MCF 10A (cell line): Measurements from ENCODE around the gene C9orf72. TPM values are rescaled to one million over a fixed set of nuclear protein-coding genes. Genes with fewer than 3 reads are reported as not detected.

ENCODE experiments used
- BruUV-seq: library from RNA; stranded (reverse); fragments of 400-500 nt; replicated peaks from 2 replicates; lab custom pipeline; 2021; lab: Mats Ljungman, UMichigan
- CTCF ChIA-PET: fragments of 300-600 bp; sonication (Branson Sonifier 250); formaldehyde crosslinking; extraction: SDS; loops from one replicate; lab custom pipeline; 2021; ENCODE audit warnings: antibody characterized with exemption, inconsistent platforms; lab: Yijun Ruan, JAX
- POLR2A ChIA-PET: fragments of 300-600, 350-650 bp; sonication (Branson Sonifier 250); formaldehyde crosslinking; extraction: SDS; loops from one replicate; lab custom pipeline; 2020; ENCODE audit warnings: antibody characterized with exemption, inconsistent platforms; lab: Yijun Ruan, JAX
- DNase-seq: peaks from one replicate; pipeline ENCODE4 v3.0.0-alpha.2; 2018; ENCODE audit not compliant: unreplicated experiment
- H3K27ac Mint-ChIP-seq: one replicate; pipeline ENCODE4 v1.8.0; 2022; ENCODE audit warnings: mild to moderate bottlenecking, low read depth, mixed read lengths; ENCODE audit not compliant: unreplicated experiment
- H3K27me3 Mint-ChIP-seq: one replicate; pipeline ENCODE4 v1.8.0; 2022; ENCODE audit warnings: mixed read lengths; ENCODE audit not compliant: insufficient read depth, unreplicated experiment
- H3K36me3 Mint-ChIP-seq: one replicate; pipeline ENCODE4 v1.8.0; 2022; ENCODE audit warnings: mild to moderate bottlenecking, moderate library complexity, mixed read lengths; ENCODE audit not compliant: insufficient read depth, unreplicated experiment
- H3K4me1 Mint-ChIP-seq: one replicate; pipeline ENCODE4 v1.8.0; 2022; ENCODE audit warnings: mixed read lengths; ENCODE audit not compliant: insufficient read depth, unreplicated experiment
- H3K4me3 Mint-ChIP-seq: one replicate; pipeline ENCODE4 v1.8.0; 2022; ENCODE audit warnings: mild to moderate bottlenecking, moderate library complexity, mixed read lengths; ENCODE audit not compliant: unreplicated experiment
- H3K9me3 Mint-ChIP-seq: one replicate; pipeline ENCODE4 v1.8.0; 2022; ENCODE audit warnings: mixed read lengths; ENCODE audit not compliant: unreplicated experiment
- intact Hi-C: fragments of 100-400 bp; cut with micrococcal nuclease; formaldehyde crosslinking; loops from 2 replicates; pipeline ENCODE4 v1.14.1; 2022
- total RNA-seq: library from RNA; stranded (reverse); gene quantifications from 2 replicates; pipeline ENCODE4 v1.2.3, GENCODE V29; 2022
- TF ChIP-seq, protein P1 (sequence below): fragments of 200-600 bp; IDR thresholded peaks from one replicate; pipeline ENCODE4 v1.8.0; 2022; ENCODE audit warnings: antibody characterized with exemption, mild to moderate bottlenecking; ENCODE audit not compliant: unreplicated experiment

The C9orf72 gene
- total RNA-seq, 1 experiment from 2014 or later, result 10.0 TPM

GRCh38 chr9:27528886-27529315 lies 44.4 kb downstream of the C9orf72 start:
- peak; percentile 57 for DNase-seq
- H3K9me3 Mint-ChIP-seq, result no peaks in the 10 kb centered on the region

DNA sequence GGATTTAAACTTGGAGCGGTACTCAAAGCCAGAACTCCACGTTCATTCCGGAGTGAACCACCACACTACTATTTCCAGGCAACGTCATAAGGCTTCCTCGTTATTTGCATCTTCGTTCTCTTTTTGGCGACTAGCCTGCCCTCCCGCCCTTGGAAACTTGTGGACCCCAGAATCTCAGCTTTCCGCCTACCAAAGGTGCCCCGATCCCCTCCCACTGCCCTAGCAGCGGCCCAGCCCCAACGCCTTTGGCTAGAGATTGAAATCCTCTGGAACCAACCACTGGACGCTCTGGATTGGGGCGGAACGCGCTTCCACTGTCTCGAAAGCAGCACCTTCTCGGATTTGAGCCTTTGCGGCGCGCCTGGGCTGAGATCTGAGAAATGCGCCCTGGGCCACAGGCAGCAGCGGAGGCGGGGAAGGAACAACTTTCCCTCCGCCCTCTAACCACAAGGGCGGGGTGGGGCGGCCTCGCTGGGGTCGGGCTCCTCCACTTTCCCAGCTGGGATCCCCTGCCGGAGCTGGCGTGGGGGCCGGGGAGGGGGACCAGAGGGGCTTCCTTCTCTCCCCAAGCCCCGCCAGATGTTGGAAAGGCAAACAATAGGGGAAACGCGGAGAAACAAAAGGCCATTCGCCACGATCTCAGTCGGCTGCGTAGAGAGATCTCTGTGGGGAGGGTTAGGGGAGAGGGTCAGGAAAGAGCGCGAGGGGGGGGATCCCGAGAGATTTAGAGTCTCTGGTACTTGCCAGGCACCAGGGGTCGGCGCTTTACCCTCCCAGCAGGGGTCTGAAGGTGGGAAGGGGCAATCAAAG lies 45.0 kb downstream of the C9orf72 start:
- CTCF ChIA-PET, result interaction anchor here (0.8 to 2.5 kb wide), 6 partner anchors 10 to 195 kb away, joined by 3 to 14 read pairs (median 4); no protein-coding TSS in a partner anchor
- TF ChIP-seq, protein P1, sequence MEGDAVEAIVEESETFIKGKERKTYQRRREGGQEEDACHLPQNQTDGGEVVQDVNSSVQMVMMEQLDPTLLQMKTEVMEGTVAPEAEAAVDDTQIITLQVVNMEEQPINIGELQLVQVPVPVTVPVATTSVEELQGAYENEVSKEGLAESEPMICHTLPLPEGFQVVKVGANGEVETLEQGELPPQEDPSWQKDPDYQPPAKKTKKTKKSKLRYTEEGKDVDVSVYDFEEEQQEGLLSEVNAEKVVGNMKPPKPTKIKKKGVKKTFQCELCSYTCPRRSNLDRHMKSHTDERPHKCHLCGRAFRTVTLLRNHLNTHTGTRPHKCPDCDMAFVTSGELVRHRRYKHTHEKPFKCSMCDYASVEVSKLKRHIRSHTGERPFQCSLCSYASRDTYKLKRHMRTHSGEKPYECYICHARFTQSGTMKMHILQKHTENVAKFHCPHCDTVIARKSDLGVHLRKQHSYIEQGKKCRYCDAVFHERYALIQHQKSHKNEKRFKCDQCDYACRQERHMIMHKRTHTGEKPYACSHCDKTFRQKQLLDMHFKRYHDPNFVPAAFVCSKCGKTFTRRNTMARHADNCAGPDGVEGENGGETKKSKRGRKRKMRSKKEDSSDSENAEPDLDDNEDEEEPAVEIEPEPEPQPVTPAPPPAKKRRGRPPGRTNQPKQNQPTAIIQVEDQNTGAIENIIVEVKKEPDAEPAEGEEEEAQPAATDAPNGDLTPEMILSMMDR, result no peak
- intact Hi-C loops, result loop anchor here (2.0 to 10.0 kb wide), 3 partner anchors 29 to 493 kb away; no protein-coding TSS in a partner anchor
- peak overlapping the region; percentile 87 for H3K27ac Mint-ChIP-seq
- peak; percentile 81 for DNase-seq
- BruUV-seq, result no TSS peak
- no peaks in the 10 kb centered on the region for H3K27me3 Mint-ChIP-seq
- H3K4me1 Mint-ChIP-seq, result peaks cover 17% of the 10 kb centered on the region
- H3K9me3 Mint-ChIP-seq, result no peaks in the 10 kb centered on the region
- POLR2A ChIA-PET, result interaction anchor here (0.7 to 4.2 kb wide), 16 partner anchors 9 to 223 kb away, joined by 3 to 29 read pairs (median 4); no protein-coding TSS in a partner anchor
- H3K4me3 Mint-ChIP-seq, result peak overlapping the region; percentile 94
- peaks cover 5% of the 10 kb centered on the region for H3K36me3 Mint-ChIP-seq

More at GRCh38 chr9:27528886-27529315, 44.4 kb downstream of the C9orf72 start:
- intact Hi-C loops, result loop anchor here (1.0 to 10.0 kb wide), 5 partner anchors 19 to 494 kb away; no protein-coding TSS in a partner anchor
- TF ChIP-seq, protein P1, result no peak
- ChIA-PET POLR2A (interaction anchor here (0.7 to 3.8 kb wide), 19 partner anchors 9 to 196 kb away, joined by 3 to 34 read pairs (median 6); no protein-coding TSS in a partner anchor), CTCF (interaction anchor here (0.5 to 2.6 kb wide), 25 partner anchors 9 to 268 kb away, joined by 3 to 69 read pairs (median 4); no protein-coding TSS in a partner anchor)
- Mint-ChIP-seq H3K4me3 (peak overlapping the region; percentile 94), H3K4me1 (peaks cover 17% of the 10 kb centered on the region), H3K27ac (peak overlapping the region; percentile 87), H3K27me3 (no peaks in the 10 kb centered on the region), H3K36me3 (peaks cover 5% of the 10 kb centered on the region)
- TSS peak; percentile 19 for BruUV-seq

DNA sequence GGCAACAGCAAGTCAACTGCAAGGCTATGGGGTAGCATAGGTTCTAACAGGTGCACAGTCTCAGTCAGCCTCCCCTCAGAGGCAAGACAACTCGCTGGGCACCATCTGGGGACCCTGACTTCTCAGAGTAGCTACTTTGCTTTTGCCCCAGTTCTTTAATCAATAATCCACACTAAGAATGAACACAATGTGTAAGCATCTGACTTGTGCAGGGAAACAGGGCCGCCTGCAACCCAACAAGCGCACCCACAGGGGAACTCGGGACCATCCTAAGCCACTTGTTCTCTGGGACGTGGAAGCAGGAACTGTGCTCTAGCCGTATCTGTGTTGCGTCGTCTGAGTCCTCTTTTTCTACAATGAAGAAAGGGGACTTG lies 45.6 kb downstream of the C9orf72 start:
- peaks cover 5% of the 10 kb centered on the region for H3K36me3 Mint-ChIP-seq
- TF ChIP-seq, protein P1, result no peak
- H3K27me3 Mint-ChIP-seq, result no peaks in the 10 kb centered on the region
- peak overlapping the region; percentile 94 for H3K4me3 Mint-ChIP-seq
- POLR2A ChIA-PET, result interaction anchor here (1.0 to 4.2 kb wide), 14 partner anchors 8 to 222 kb away, joined by 3 to 16 read pairs (median 4); no protein-coding TSS in a partner anchor
- peaks cover 17% of the 10 kb centered on the region for H3K4me1 Mint-ChIP-seq
- intact Hi-C loops, result loop anchor here (2.0 to 10.0 kb wide), 3 partner anchors 29 to 493 kb away; no protein-coding TSS in a partner anchor
- DNase-seq, result no peak
- CTCF ChIA-PET, result interaction anchor here (0.8 to 2.5 kb wide), 6 partner anchors 11 to 195 kb away, joined by 3 to 14 read pairs (median 4); no protein-coding TSS in a partner anchor
- H3K9me3 Mint-ChIP-seq, result no peaks in the 10 kb centered on the region
- H3K27ac Mint-ChIP-seq, result peak overlapping the region; percentile 87
- BruUV-seq, result no TSS peak
